ENCODE results near the gene SAMHD1. TPM values are rescaled to one million over a fixed set of nuclear protein-coding genes. Genes with fewer than 3 reads are reported as not detected.
"Not testable (repeated sequence)": the region's sequence is repeated elsewhere in the genome, so short reads cannot be mapped to it uniquely, and the experiment has no call there.

SAMHD1 gene
- total and polyA plus RNA-seq, 2 experiments from 2014 or later = 27.0 to 29.5 TPM

DNA sequence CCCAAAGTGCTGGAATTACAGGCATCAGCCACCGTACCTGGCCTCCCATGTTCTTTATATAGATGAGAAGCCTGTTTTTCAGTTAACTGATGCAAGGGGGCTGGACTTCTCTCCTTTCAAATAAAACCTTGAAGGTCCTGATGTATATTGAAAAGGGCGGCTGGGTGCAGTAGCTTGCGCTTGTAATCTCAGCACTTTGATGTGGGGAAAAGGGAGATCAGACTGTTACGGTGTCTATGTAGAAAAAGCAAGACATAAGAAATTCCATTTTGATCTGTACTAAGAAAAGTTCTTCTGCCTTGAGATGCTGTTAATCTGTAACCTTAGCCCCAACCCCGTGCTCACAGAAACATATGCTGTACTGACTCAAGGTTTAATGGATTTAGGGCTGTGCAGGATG is 16.1 kb upstream of the SAMHD1 start:
- TF ChIP-seq EZH2 (IDR thresholded peaks at IDR 0.05; ENCODE audit: borderline replicate concordance) = no peak
- no peak for TF ChIP-seq EZH2phosphoT487 (IDR thresholded peaks at IDR 0.05; ENCODE audit: low read depth, severe bottlenecking, unreplicated experiment)
- TF ChIP-seq, protein P1, sequence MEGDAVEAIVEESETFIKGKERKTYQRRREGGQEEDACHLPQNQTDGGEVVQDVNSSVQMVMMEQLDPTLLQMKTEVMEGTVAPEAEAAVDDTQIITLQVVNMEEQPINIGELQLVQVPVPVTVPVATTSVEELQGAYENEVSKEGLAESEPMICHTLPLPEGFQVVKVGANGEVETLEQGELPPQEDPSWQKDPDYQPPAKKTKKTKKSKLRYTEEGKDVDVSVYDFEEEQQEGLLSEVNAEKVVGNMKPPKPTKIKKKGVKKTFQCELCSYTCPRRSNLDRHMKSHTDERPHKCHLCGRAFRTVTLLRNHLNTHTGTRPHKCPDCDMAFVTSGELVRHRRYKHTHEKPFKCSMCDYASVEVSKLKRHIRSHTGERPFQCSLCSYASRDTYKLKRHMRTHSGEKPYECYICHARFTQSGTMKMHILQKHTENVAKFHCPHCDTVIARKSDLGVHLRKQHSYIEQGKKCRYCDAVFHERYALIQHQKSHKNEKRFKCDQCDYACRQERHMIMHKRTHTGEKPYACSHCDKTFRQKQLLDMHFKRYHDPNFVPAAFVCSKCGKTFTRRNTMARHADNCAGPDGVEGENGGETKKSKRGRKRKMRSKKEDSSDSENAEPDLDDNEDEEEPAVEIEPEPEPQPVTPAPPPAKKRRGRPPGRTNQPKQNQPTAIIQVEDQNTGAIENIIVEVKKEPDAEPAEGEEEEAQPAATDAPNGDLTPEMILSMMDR (IDR thresholded peaks at IDR 0.05; ENCODE audit: poor library complexity) = no peak

DNA sequence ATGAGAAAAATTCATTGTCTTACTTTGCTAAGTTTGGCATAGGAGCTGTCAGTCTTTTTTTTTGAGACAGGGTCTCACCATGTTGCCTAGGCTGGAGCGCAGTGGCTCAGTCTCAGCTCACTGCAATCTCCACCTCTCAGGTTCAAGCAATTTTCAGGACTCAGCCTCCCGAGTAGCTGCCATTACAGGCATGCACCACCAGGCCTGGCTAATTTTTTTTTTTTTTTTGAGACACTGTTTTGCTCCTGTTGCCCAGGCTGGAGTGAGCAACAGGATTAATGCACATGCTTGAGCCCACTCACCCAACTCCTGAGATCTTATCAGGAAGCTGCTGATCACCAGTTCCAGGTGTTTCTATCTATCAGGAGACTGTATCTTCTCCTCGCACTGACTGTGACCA is 15.5 kb upstream of the SAMHD1 start:
- not testable (repeated sequence) for H3K27ac ChIP-seq; H3K27me3 ChIP-seq; H3K79me2 ChIP-seq; H3K4me2 ChIP-seq; H3K4me3 ChIP-seq; H2AFZ ChIP-seq; H3K9me3 ChIP-seq (ENCODE audit: low read depth); H4K20me1 ChIP-seq (ENCODE audit: insufficient read depth, poor library complexity, severe bottlenecking); H3K4me1 ChIP-seq (ENCODE audit: insufficient read depth); H3K36me3 ChIP-seq (replicated peaks; ENCODE audit: insufficient read depth, low read depth); DNase-seq (ENCODE audit: low spot score); H3K9me2 ChIP-seq (replicated peaks; ENCODE audit: insufficient read depth)
- WGBS (ENCODE audit: low lambda C conversion rate, missing lambda C conversion rate) = 76% methylated on average over 3 of the region's 3 CpGs

More for the DNA sequence above, 16.1 kb upstream of the SAMHD1 start:
- Histone ChIP-seq H3K27ac (no peak overlapping the region), H3K4me1 (ENCODE audit: insufficient read depth) (no peaks in the 10 kb centered on the region), H3K9me2 (replicated peaks; ENCODE audit: insufficient read depth) (no peaks in the 10 kb centered on the region), H3K4me3 (no peak overlapping the region), H2AFZ (no peak overlapping the region), H3K79me2 (no peaks in the 10 kb centered on the region), H4K20me1 (ENCODE audit: insufficient read depth, poor library complexity, severe bottlenecking) (no peaks in the 10 kb centered on the region), H3K36me3 (replicated peaks; ENCODE audit: insufficient read depth, low read depth) (no peaks in the 10 kb centered on the region), H3K27me3 (no peaks in the 10 kb centered on the region), H3K4me2 (no peak overlapping the region), H3K9me3 (ENCODE audit: low read depth) (no peaks in the 10 kb centered on the region)
- whole genome bisulfite sequencing (ENCODE audit: low lambda C conversion rate, missing lambda C conversion rate) = 71% methylated on average over 5 of the region's 5 CpGs
- no peak for DNase-seq (ENCODE audit: low spot score)

DNA sequence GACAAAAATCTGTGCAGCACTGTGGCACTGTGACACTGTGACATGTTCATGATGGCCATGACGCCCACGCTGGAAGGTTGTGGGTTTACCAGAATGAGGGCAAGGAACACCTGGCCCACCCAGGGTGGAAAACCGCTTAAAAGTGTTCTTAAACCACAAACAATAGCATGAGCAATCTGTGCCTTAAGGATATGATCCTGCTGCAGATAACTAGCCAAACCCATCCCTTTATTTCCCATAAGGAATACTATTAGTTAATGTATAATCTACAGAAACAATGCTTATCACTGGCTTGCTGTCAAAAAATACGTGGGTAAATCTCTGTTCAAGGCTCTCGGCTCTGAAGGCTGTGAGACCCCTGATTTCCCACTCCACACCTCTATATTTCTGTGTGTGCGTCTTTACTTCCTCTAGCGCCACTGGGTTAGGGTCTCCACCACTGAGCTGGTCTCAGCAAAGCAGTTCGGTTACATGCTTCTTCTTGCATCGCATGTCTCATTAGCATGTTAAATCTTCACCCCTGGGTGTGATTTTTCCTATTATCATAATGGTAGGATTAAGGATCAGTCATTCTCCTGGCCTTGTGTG is 10.9 kb upstream of the SAMHD1 start:
- not testable (repeated sequence) for H3K9me3 ChIP-seq (ENCODE audit: low read depth); H3K36me3 ChIP-seq (replicated peaks; ENCODE audit: insufficient read depth, low read depth); H3K27me3 ChIP-seq; H3K4me1 ChIP-seq (ENCODE audit: insufficient read depth); H3K9me2 ChIP-seq (replicated peaks; ENCODE audit: insufficient read depth); DNase-seq (ENCODE audit: low spot score); H3K4me3 ChIP-seq; H3K27ac ChIP-seq; H4K20me1 ChIP-seq (ENCODE audit: insufficient read depth, poor library complexity, severe bottlenecking); H3K79me2 ChIP-seq; H2AFZ ChIP-seq; H3K4me2 ChIP-seq
- 77% methylated on average over 9 of the region's 9 CpGs for WGBS (ENCODE audit: low lambda C conversion rate, missing lambda C conversion rate)

GRCh38 chr20:36959242-36959641 is 7.7 kb upstream of the SAMHD1 start:
- 79% methylated on average over 4 of the region's 4 CpGs for WGBS (ENCODE audit: low lambda C conversion rate, missing lambda C conversion rate)
- H3K9me3 ChIP-seq (ENCODE audit: low read depth) = no peaks in the 10 kb centered on the region
- no peak overlapping the region for H3K4me2 ChIP-seq
- no peaks in the 10 kb centered on the region for H3K36me3 ChIP-seq (replicated peaks; ENCODE audit: insufficient read depth, low read depth)
- H3K4me1 ChIP-seq (ENCODE audit: insufficient read depth) = no peaks in the 10 kb centered on the region
- H3K79me2 ChIP-seq = no peaks in the 10 kb centered on the region
- no peak for DNase-seq (ENCODE audit: low spot score)
- no peak overlapping the region for H3K27ac ChIP-seq
- no peak overlapping the region for H2AFZ ChIP-seq
- H4K20me1 ChIP-seq (ENCODE audit: insufficient read depth, poor library complexity, severe bottlenecking) = no peaks in the 10 kb centered on the region
- H3K27me3 ChIP-seq = no peaks in the 10 kb centered on the region
- no peaks in the 10 kb centered on the region for H3K9me2 ChIP-seq (replicated peaks; ENCODE audit: insufficient read depth)
- no peak overlapping the region for H3K4me3 ChIP-seq
- no peak for TF ChIP-seq EZH2phosphoT487 (IDR thresholded peaks at IDR 0.05; ENCODE audit: low read depth, severe bottlenecking, unreplicated experiment)
- no peak for TF ChIP-seq EZH2 (IDR thresholded peaks at IDR 0.05; ENCODE audit: borderline replicate concordance)
- TF ChIP-seq, protein P1 (IDR thresholded peaks at IDR 0.05; ENCODE audit: poor library complexity) = no peak

Measured in hepatocyte (in vitro differentiated cells).